HG03520 (cell line): ENCODE results near the gene AUTS2.

Source experiments
- ATAC-seq: cut with Tn5 transposase; IDR thresholded peaks from one replicate; pipeline ENCODE4 v1.9.1; 2021; ENCODE audit warnings: mild to moderate bottlenecking, moderate library complexity; ENCODE audit not compliant: unreplicated experiment

The AUTS2 gene

DNA sequence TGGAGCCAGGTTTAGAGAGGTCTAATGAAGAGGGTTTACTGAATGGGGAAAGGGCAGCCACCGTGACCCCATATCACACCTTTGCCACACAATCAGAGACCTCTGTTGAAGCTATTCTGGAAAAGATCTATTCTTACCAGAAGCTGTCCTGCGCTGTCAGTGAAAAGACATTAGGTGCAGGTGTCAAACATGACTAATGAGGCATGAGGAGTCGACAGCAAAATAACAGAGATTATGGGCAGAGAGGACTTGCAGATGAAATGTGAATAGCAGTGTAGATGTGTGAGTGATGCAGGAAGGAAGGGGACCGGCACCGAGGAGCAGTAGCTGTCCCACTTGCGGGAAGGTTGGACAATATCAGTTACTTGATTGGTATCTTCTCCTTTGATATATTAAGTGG is 906.0 kb downstream of the AUTS2 start:
- ATAC-seq: no peak

DNA sequence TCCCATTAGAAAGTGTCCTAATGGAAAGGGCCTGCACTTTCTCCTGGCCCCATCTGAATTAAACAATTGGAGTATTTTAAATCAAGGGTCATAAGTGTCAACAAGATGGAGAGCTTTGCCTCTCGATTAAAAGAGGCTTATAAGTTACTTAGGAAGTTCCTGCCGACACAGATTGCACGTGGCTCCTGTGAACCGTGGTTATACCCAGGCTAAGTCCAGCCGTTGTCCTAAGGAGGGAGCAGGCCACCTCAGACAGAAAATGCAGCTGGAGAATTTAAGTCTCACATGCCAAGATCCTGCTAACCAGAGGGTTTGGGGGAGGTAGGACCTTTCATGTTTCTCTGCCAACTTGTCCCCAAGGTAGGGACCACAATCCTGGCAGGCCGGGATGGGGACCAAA is 907.2 kb downstream of the AUTS2 start:
- ATAC-seq: no peak

GRCh38 chr7:70505886-70506285 is 907.6 kb downstream of the AUTS2 start:
- no peak for ATAC-seq

GRCh38 chr7:70506434-70506833 is 908.2 kb downstream of the AUTS2 start:
- no peak for ATAC-seq

DNA sequence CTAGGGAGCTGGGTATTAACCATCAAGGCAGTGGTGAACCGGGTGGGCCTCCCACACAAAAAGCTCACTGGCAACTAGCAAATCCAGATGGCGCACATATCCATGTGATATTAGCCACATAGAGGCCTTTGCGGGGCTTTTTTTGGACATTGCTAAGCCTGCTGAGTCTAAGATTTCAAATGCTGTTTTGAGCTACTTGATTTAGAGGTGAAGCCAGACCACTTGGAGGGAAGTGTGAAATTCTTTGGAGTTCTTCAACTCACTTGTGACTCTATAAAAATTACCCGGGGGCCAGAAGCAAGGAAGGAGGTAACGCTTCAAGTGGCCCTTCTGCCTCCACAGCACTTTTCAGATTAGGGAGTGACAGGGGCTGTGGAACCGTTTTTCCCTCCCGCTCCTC is 913.9 kb downstream of the AUTS2 start:
- ATAC-seq: no peak

DNA sequence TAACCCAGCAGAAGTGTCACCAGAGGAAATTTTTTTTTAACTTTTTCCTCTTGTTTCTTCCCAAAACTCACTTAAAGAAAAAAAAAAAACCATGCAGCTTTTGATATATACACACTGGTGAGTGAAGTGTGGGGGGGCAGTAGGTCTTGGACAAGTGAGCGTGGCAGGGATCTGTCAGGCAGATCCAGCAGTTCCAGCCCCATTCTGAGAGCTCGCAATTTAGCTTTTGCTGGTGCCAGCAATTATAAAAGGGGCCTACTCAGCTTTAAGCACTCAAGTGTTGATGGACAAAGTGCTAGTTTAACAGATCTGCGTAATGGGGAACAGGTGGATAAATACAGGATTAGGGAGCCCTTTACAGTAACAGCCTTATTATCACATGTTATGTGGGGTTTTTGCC is 914.5 kb downstream of the AUTS2 start:
- no peak for ATAC-seq

DNA sequence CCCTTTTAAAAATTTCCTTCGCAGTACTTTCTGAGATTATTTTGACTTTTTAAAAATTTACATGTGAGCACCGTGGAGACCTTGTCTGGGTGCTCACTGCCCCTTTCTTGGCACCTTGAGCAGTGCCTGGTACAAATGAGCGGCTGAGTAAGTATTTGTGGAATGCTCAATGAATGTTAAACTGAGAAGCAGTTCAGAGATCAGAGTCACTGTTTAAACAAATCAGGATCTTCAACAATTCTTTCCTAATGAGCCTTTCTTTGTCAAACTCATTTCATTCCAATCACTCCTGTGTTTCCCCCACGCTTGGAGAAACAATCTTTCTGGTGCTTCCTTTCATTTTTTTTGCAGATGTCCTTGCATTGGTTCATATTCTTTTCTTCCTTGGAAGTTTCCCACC is 922.3 kb downstream of the AUTS2 start:
- no peak for ATAC-seq

DNA sequence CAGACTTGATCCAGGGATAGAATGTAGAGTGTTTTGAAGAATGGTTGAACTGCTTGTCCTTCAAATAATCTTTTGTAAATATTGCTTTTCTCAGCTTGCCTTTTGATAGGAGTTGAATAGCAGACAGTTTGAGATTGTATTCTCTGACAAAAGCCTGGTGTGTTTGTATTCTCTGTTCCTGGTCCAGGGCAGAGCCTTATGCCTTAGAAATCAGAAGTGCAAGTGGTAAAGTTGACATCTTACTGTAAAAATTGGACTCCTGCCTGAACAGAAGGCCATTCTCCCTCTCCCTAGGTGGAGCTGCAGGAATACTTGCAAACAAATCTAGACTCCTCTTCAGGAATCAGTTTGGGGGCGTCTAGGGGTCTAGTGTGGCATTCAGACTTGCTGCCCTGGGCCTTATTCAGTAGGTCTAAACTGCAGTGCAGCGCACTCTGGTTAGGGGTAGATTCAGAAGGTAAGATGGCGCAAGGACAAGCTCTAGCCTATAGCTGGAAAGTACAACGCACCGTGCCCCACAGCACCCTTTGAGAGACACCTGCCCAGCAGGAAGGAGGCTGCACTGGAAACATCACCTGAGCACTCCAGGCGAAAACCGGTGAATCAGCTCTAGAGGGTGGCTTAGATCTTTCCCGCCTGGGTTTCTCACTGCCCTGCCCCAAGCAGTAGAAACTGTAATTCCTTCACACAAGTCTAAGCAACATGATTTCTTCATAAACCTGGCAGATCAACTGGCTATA is 925.1 kb downstream of the AUTS2 start:
- no peak for ATAC-seq

DNA sequence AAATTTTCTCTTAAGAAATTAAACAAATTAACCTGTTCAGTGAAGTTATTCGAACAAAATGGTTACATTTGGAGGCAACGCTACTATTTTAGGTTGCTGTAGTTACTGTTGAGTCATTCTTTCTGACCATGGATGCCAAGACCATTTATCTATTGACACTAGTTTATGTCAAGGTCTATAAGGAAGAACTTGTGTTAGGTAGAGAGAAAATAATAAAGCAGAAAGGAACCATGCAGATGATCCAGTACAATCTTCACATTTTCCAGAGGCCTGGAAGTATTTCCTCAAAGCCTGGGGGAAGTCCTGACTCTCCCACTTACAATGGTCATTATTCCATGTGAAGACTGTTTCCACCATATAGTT is 925.7 kb downstream of the AUTS2 start:
- ATAC-seq: no peak

DNA sequence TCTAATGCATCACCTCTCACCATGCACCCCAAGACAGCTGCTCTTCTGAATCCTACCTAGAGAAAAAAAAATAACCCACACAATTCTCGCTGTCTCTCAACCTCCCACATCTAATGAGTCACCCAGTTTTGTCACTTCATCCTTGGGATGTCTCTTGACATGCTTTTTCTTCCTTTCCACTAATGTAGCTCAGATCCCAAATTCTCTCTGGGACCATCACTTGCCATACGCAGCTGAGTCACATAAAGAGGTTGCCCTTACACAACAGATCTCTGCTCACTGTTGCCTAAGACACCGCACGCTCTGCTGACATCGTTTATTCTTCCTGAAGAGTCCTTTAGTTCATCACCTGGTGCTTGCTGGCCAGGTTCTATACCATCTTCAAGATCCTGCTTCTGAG is 927.7 kb downstream of the AUTS2 start:
- ATAC-seq: no peak

- ATAC-seq: no peak
Observed at GRCh38 chr7:70527520-70528115, 929.3 kb downstream of the AUTS2 start.

- no peak for ATAC-seq
Observed at GRCh38 chr7:70529436-70529835, 931.2 kb downstream of the AUTS2 start.

GRCh38 chr7:70529914-70530585 is 931.8 kb downstream of the AUTS2 start:
- ATAC-seq: no peak

GRCh38 chr7:70533614-70534013 is 935.3 kb downstream of the AUTS2 start:
- ATAC-seq: no peak

DNA sequence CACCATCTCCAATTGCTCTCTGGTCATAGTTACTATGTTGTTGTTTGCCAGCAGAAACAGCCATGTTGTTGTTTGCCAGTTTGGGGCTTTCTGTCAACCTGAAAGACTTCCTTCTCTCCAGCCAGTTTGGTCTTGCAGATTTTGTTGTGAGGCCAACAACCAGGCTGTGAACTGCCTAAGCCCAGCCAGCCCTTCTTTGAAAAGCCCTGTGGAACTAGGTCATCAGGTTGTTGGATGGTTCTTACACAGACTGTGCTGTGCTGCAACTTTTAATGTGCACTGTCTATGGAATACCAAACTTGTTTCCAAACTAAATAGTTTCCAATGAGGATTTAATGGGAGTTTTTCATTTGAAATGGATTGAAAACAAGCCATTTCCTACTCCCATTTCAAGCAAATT is 940.9 kb downstream of the AUTS2 start:
- ATAC-seq: no peak

GRCh38 chr7:70539617-70540016 is 941.3 kb downstream of the AUTS2 start:
- no peak for ATAC-seq

DNA sequence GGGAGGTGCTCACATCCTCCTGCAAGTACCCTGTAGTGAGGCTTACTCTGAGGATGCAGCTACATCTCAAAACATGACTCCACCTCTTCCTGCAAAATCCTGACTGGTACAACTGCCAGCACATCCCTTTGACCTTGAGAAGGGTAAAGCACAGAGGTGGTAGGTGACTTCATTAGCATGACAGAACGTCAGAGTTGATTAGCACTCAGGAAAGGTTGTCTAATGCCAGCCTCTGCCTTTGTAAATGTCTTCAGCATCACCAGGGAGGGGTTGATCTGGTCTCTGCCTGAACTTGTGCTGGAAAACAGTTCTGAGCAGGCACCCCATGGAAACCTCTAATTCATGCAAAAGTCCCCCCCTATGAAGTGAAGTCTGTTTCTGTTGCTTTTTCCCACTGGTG is 942.4 kb downstream of the AUTS2 start:
- ATAC-seq: no peak

GRCh38 chr7:70542750-70543376 is 944.6 kb downstream of the AUTS2 start:
- ATAC-seq: no peak

DNA sequence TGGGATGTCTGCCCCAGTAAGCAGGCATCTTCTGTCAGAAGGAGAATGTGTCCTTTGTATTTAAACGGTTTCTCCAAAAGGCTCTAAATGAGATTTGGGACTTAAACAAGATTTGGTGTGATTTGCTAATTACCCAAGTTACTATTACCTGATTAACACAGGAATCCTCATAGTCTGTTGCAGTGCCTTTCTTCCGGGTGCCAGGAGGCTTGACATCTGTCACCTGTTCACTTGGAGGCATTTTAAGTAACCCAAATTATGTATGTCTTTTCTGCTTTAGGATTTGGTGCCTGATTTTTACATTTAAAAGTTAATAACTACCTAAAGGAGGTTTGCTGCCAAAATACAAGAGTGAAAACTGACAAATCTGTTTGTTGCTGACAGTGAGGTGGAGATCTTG is 945.7 kb downstream of the AUTS2 start:
- ATAC-seq: no peak

GRCh38 chr7:70545214-70545613 is 946.9 kb downstream of the AUTS2 start:
- no peak for ATAC-seq

- ATAC-seq: no peak
Observed at GRCh38 chr7:70552141-70552540, 953.9 kb downstream of the AUTS2 start.

DNA sequence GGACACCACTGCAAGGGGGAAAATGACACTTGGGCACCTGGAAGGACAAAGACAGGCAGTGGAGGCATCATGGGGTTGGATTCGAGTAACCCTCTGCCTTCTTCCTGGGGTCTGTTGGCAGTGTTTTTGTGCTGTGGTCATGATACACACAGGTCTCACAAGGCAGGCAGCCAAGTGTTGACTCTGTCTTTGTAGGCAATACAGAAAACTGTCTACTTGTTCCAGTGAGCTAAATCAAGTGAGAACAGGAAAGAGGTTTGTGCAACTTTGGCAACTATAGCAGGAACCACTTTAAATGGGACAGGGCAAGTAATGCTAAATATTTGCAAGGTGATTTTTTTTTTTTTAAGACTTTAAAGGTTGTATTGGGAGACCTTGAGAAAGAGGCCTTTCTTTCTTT is 955.1 kb downstream of the AUTS2 start:
- ATAC-seq: no peak
